ENCODE data around the gene KRT83. TPM values are rescaled to one million over a fixed set of nuclear protein-coding genes. Genes with fewer than 3 reads are reported as not detected.

The KRT83 gene
- total RNA-seq, 1 donor from 2014 or later, result not detected

GRCh38 chr12:52300796-52301691, 20.2 kb downstream of the KRT83 start:
- no peaks in the 10 kb centered on the region for H3K9me3 Mint-ChIP-seq (ENCODE audit: unreplicated experiment)
- no peak for DNase-seq (ENCODE audit: low spot score)
- H3K36me3 Mint-ChIP-seq (ENCODE audit: low read depth, unreplicated experiment), result no peaks in the 10 kb centered on the region
- no peaks in the 10 kb centered on the region for H3K4me1 Mint-ChIP-seq (ENCODE audit: unreplicated experiment)
- no peak overlapping the region for H3K27ac Mint-ChIP-seq (ENCODE audit: unreplicated experiment)
- peaks cover 12% of the 10 kb centered on the region for H3K27me3 Mint-ChIP-seq (ENCODE audit: unreplicated experiment)
- TF ChIP-seq, protein P1, sequence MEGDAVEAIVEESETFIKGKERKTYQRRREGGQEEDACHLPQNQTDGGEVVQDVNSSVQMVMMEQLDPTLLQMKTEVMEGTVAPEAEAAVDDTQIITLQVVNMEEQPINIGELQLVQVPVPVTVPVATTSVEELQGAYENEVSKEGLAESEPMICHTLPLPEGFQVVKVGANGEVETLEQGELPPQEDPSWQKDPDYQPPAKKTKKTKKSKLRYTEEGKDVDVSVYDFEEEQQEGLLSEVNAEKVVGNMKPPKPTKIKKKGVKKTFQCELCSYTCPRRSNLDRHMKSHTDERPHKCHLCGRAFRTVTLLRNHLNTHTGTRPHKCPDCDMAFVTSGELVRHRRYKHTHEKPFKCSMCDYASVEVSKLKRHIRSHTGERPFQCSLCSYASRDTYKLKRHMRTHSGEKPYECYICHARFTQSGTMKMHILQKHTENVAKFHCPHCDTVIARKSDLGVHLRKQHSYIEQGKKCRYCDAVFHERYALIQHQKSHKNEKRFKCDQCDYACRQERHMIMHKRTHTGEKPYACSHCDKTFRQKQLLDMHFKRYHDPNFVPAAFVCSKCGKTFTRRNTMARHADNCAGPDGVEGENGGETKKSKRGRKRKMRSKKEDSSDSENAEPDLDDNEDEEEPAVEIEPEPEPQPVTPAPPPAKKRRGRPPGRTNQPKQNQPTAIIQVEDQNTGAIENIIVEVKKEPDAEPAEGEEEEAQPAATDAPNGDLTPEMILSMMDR (IDR thresholded peaks at IDR 0.05; ENCODE audit: unreplicated experiment), result no peak
- H3K4me3 Mint-ChIP-seq (ENCODE audit: unreplicated experiment), result no peak overlapping the region

DNA sequence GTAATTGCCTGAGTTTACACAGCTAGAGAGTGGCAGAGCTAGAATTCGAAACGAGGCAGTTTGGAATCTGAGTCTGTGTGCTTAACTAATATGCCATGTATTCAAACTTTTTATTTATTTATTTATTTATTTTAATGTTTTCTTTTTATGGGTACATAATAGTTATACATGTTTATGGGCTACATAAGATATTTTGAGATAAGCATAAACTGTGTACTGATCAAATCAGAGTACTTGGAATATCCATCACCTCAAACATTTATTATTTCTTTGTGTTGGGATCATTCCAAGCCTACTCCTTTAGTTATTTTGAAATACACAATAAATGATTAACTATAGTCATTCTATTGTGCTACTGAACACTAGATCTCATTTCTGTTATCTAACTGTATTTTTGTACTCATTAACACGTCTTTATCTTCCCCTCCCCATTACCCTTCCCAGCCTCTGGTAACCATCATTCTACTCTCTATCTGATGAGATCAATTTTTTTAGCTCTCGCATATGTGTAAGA, 22.5 kb downstream of the KRT83 start:
- no peak overlapping the region for H3K4me3 Mint-ChIP-seq (ENCODE audit: unreplicated experiment)
- H3K9me3 Mint-ChIP-seq (ENCODE audit: unreplicated experiment), result no peaks in the 10 kb centered on the region
- H3K27ac Mint-ChIP-seq (ENCODE audit: unreplicated experiment), result no peak overlapping the region
- peaks cover 6% of the 10 kb centered on the region for H3K27me3 Mint-ChIP-seq (ENCODE audit: unreplicated experiment)
- H3K36me3 Mint-ChIP-seq (ENCODE audit: low read depth, unreplicated experiment), result no peaks in the 10 kb centered on the region
- DNase-seq (ENCODE audit: low spot score), result no peak
- TF ChIP-seq, protein P1 (IDR thresholded peaks at IDR 0.05; ENCODE audit: unreplicated experiment), result no peak
- no peaks in the 10 kb centered on the region for H3K4me1 Mint-ChIP-seq (ENCODE audit: unreplicated experiment)

GRCh38 chr12:52296572-52297215, 24.5 kb downstream of the KRT83 start:
- Mint-ChIP-seq H3K9me3 (ENCODE audit: unreplicated experiment) (no peaks in the 10 kb centered on the region), H3K4me1 (ENCODE audit: unreplicated experiment) (no peaks in the 10 kb centered on the region), H3K36me3 (ENCODE audit: low read depth, unreplicated experiment) (no peaks in the 10 kb centered on the region), H3K27me3 (ENCODE audit: unreplicated experiment) (peaks cover 5% of the 10 kb centered on the region), H3K27ac (ENCODE audit: unreplicated experiment) (no peak overlapping the region), H3K4me3 (ENCODE audit: unreplicated experiment) (no peak overlapping the region)
- DNase-seq (ENCODE audit: low spot score), result no peak
- TF ChIP-seq, protein P1 (IDR thresholded peaks at IDR 0.05; ENCODE audit: unreplicated experiment), result no peak

DNA sequence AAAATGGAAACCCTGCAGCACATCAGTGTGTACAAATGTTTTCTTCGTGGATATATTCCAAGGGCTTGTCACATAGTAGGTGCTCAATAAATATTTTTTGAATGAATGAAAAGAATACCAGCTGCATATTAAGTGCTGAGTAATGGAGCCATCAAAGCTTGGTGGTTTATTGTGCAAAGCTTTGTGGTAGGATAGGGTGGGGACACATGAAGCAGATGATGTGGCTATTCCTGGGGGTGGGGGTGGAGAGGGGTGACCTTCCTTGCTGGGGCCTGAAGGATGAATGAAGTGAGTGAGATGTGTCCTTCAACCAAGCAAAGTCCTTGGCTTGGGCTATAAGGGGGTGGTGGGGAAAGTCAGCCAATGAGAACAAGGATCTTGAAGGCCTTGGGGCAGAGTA, 25.5 kb downstream of the KRT83 start:
- no peaks in the 10 kb centered on the region for H3K4me1 Mint-ChIP-seq (ENCODE audit: unreplicated experiment)
- H3K4me3 Mint-ChIP-seq (ENCODE audit: unreplicated experiment), result no peak overlapping the region
- no peaks in the 10 kb centered on the region for H3K36me3 Mint-ChIP-seq (ENCODE audit: low read depth, unreplicated experiment)
- no peak overlapping the region for H3K27ac Mint-ChIP-seq (ENCODE audit: unreplicated experiment)
- H3K27me3 Mint-ChIP-seq (ENCODE audit: unreplicated experiment), result peaks cover 3% of the 10 kb centered on the region
- H3K9me3 Mint-ChIP-seq (ENCODE audit: unreplicated experiment), result no peaks in the 10 kb centered on the region
- no peak for DNase-seq (ENCODE audit: low spot score)
- TF ChIP-seq, protein P1 (IDR thresholded peaks at IDR 0.05; ENCODE audit: unreplicated experiment), result no peak

- H3K27me3 Mint-ChIP-seq (ENCODE audit: unreplicated experiment), result peaks cover 3% of the 10 kb centered on the region
- TF ChIP-seq, protein P1 (IDR thresholded peaks at IDR 0.05; ENCODE audit: unreplicated experiment), result no peak
- H3K9me3 Mint-ChIP-seq (ENCODE audit: unreplicated experiment), result no peaks in the 10 kb centered on the region
- H3K36me3 Mint-ChIP-seq (ENCODE audit: low read depth, unreplicated experiment), result no peaks in the 10 kb centered on the region
- H3K4me3 Mint-ChIP-seq (ENCODE audit: unreplicated experiment), result no peak overlapping the region
- no peak for DNase-seq (ENCODE audit: low spot score)
- no peak overlapping the region for H3K27ac Mint-ChIP-seq (ENCODE audit: unreplicated experiment)
- no peaks in the 10 kb centered on the region for H3K4me1 Mint-ChIP-seq (ENCODE audit: unreplicated experiment)
These were observed 26.4 kb downstream of the KRT83 start for GRCh38 chr12:52294803-52295202.
